H1 (cell line): ENCODE measurements around the gene EMP2. TPM values are rescaled to one million over a fixed set of nuclear protein-coding genes. Genes with fewer than 3 reads are reported as not detected.

Experiments
- CTCF ChIA-PET: fragments of 300-600 bp; sonication (Branson Sonifier 250); formaldehyde crosslinking; loops from one replicate; lab custom pipeline; 2021; ENCODE audit not compliant: partially characterized antibody; lab: Charles Lee
- POLR2A ChIA-PET: fragments of 300-600 bp; sonication (Branson Sonifier 250); formaldehyde crosslinking; loops from one replicate; lab custom pipeline; 2021; ENCODE audit warnings: inconsistent platforms; ENCODE audit not compliant: partially characterized antibody; lab: Charles Lee
- DNase-seq, 2 experiments: peaks; one replicate each; pipeline versions ENCODE4 v3.0.0 to v3.0.0-alpha.2; 2010 to 2022; ENCODE audit warnings: low spot score in 2 of 2, low read depth in 1 of 2, mixed read lengths in 1 of 2
- FAIRE-seq: peaks from 2 replicates; lab custom pipeline; 2011; peaks lifted over from hg19 to GRCh38; lab: Jason Lieb, UNC
- H2AFZ ChIP-seq: 2 replicates; pipeline ENCODE4 v1.8.1; 2012; ENCODE audit warnings: low read length, inconsistent platforms
- H2AK5ac ChIP-seq: 2 replicates; pipeline ENCODE4 v1.6.1; 2013; ENCODE audit warnings: low read depth, low read length
- H2BK120ac ChIP-seq: replicated peaks from 2 replicates; pipeline ENCODE3; 2013; ENCODE audit warnings: low read depth, low read length, inconsistent platforms
- H2BK12ac ChIP-seq: 2 replicates; pipeline ENCODE4 v1.6.1; 2013; ENCODE audit warnings: low read depth, low read length
- H2BK15ac ChIP-seq: 2 replicates; pipeline ENCODE4 v1.6.1; 2013; ENCODE audit warnings: low read length
- H2BK20ac ChIP-seq: 2 replicates; pipeline ENCODE4 v1.6.1; 2013; ENCODE audit warnings: low read length
- H2BK5ac ChIP-seq: 2 replicates; pipeline ENCODE4 v1.6.1; 2013; ENCODE audit warnings: low read depth, low read length
- H3K14ac ChIP-seq: 2 replicates; pipeline ENCODE4 v1.6.1; 2013; ENCODE audit warnings: inconsistent platforms; ENCODE audit not compliant: insufficient read length
- H3K18ac ChIP-seq: 2 replicates; pipeline ENCODE4 v1.6.1; 2013; ENCODE audit warnings: low read length; ENCODE audit errors: extremely low read depth
- H3K23ac ChIP-seq: 2 replicates; pipeline ENCODE4 v1.6.1; 2013; ENCODE audit warnings: inconsistent platforms; ENCODE audit not compliant: insufficient read length
- H3K23me2 ChIP-seq: 2 replicates; pipeline ENCODE4 v1.6.1; 2013; ENCODE audit warnings: low read depth, low read length
- H3K27ac ChIP-seq: 2 replicates; pipeline ENCODE4 v1.6.1; 2011; ENCODE audit warnings: low read depth, low read length, inconsistent platforms
- H3K27me3 ChIP-seq, 4 experiments: replicated peaks in 1 of 4; 1 replicate in 1 of 4; 2 replicates in 3 of 4; pipeline versions ENCODE4 v1.6.1 to v1.8.1; 2011 to 2013; ENCODE audit warnings: low read length in 3 of 4, mild to moderate bottlenecking in 3 of 4, inconsistent platforms in 2 of 4, mixed read lengths in 2 of 4, moderate library complexity in 1 of 4; ENCODE audit not compliant: control insufficient read depth in 3 of 4, insufficient read depth in 3 of 4; ENCODE audit errors: extremely low read depth in 1 of 4
- H3K36me3 ChIP-seq, 4 experiments: 2 replicates each; pipeline versions ENCODE4 v1.6.1 to v1.8.1; 2011 to 2013; ENCODE audit warnings: mild to moderate bottlenecking in 4 of 4, low read length in 3 of 4, moderate library complexity in 2 of 4, control low read depth in 1 of 4, inconsistent platforms in 1 of 4; ENCODE audit not compliant: insufficient read depth in 4 of 4, control insufficient read depth in 2 of 4
- H3K4ac ChIP-seq: replicated peaks from 2 replicates; pipeline ENCODE3; 2013; ENCODE audit warnings: low read length, low read depth, mixed read lengths, inconsistent platforms; ENCODE audit not compliant: insufficient read length
- H3K4me1 ChIP-seq, 4 experiments: replicated peaks in 1 of 4; 1 replicate in 1 of 4; 2 replicates in 3 of 4; pipeline versions ENCODE4 v1.6.1 to v1.8.1; 2011 to 2013; ENCODE audit warnings: low read length in 3 of 4, inconsistent platforms in 2 of 4, mixed read lengths in 1 of 4; ENCODE audit not compliant: insufficient read depth in 4 of 4, control insufficient read depth in 3 of 4
- H3K4me2 ChIP-seq, 2 experiments: 2 replicates each; pipeline versions ENCODE4 v1.6.1 to v1.8.1; 2011 to 2013; ENCODE audit warnings: low read depth in 2 of 2, low read length in 2 of 2, control low read depth in 1 of 2, inconsistent platforms in 1 of 2, mild to moderate bottlenecking in 1 of 2; ENCODE audit not compliant: insufficient read depth in 1 of 2
- H3K4me3 ChIP-seq, 4 experiments: fragments of 200-600, 300-600 bp in 1 of 4; sonication (generic), shearing (Covaris generic), sonication (Bioruptor Twin) in 1 of 4; 2 replicates each; pipeline versions ENCODE4 v1.5.1 to v1.8.1; 2011 to 2016; ENCODE audit warnings: low read length in 4 of 4, low read depth in 3 of 4, control low read depth in 2 of 4, inconsistent platforms in 2 of 4, mild to moderate bottlenecking in 2 of 4, mixed read lengths in 1 of 4, moderate library complexity in 1 of 4; ENCODE audit not compliant: insufficient read depth in 2 of 4; ENCODE audit errors: extremely low read depth in 1 of 4
- H3K56ac ChIP-seq: replicated peaks from 2 replicates; pipeline ENCODE3; 2013; ENCODE audit warnings: low read depth, mild to moderate bottlenecking, mixed read lengths, low read length, inconsistent platforms; ENCODE audit not compliant: insufficient read length
- H3K79me1 ChIP-seq: 2 replicates; pipeline ENCODE4 v1.6.1; 2013; ENCODE audit warnings: low read depth, low read length, control low read depth
- H3K79me2 ChIP-seq, 2 experiments: 2 replicates each; pipeline versions ENCODE4 v1.6.1 to v1.8.1; 2012 to 2013; ENCODE audit warnings: low read length in 2 of 2, mild to moderate bottlenecking in 2 of 2, inconsistent platforms in 1 of 2; ENCODE audit not compliant: insufficient read depth in 2 of 2, control insufficient read depth in 1 of 2
- H3K9ac ChIP-seq, 4 experiments: replicated peaks in 1 of 4; 1 replicate in 1 of 4; 2 replicates in 3 of 4; pipeline versions ENCODE4 v1.6.1 to v1.8.1; 2011 to 2013; ENCODE audit warnings: low read depth in 3 of 4, low read length in 3 of 4, control low read depth in 2 of 4, mild to moderate bottlenecking in 2 of 4, moderate library complexity in 2 of 4, inconsistent platforms in 1 of 4; ENCODE audit errors: extremely low read depth in 1 of 4
- H3K9me3 ChIP-seq, 2 experiments: 2 replicates each; pipeline versions ENCODE4 v1.6.1 to v1.8.1; 2012 to 2013; ENCODE audit warnings: mild to moderate bottlenecking in 2 of 2, moderate library complexity in 2 of 2, control low read depth in 1 of 2, inconsistent platforms in 1 of 2, low read depth in 1 of 2, low read length in 1 of 2, mixed read lengths in 1 of 2; ENCODE audit not compliant: insufficient read depth in 2 of 2
- H4K20me1 ChIP-seq, 2 experiments: replicated peaks in 1 of 2; 2 replicates each; pipeline versions ENCODE3 to v1.8.1; 2011 to 2013; ENCODE audit warnings: inconsistent platforms in 2 of 2, low read length in 2 of 2, mild to moderate bottlenecking in 1 of 2; ENCODE audit not compliant: insufficient read depth in 2 of 2, control insufficient read depth in 1 of 2
- H4K5ac ChIP-seq: 2 replicates; pipeline ENCODE4 v1.6.1; 2013; ENCODE audit warnings: low read length, low read depth, mixed read lengths, inconsistent platforms; ENCODE audit not compliant: insufficient read length
- H4K8ac ChIP-seq: 2 replicates; pipeline ENCODE4 v1.8.0; 2013; ENCODE audit warnings: mild to moderate bottlenecking, moderate library complexity, low read length, inconsistent platforms; ENCODE audit not compliant: insufficient read depth; ENCODE audit errors: extremely low read depth
- H4K91ac ChIP-seq: replicated peaks from 2 replicates; pipeline ENCODE3; 2013; ENCODE audit warnings: low read length, mixed read lengths, inconsistent platforms; ENCODE audit not compliant: insufficient read length
- CEBPB ChIP-seq: IDR thresholded peaks from 2 replicates; pipeline ENCODE4 v1.6.1; 2012; ENCODE audit warnings: low read depth, low read length
- CREB1 ChIP-seq: IDR thresholded peaks from 2 replicates; pipeline ENCODE4 v1.6.1; 2012; ENCODE audit warnings: inconsistent platforms
- EP300 ChIP-seq, 2 experiments: IDR thresholded peaks; 1 replicate in 1 of 2; 2 replicates in 1 of 2; pipeline ENCODE4 v1.6.1; 2011 to 2012; ENCODE audit warnings: low read depth in 2 of 2, low read length in 2 of 2, mild to moderate bottlenecking in 2 of 2, borderline replicate concordance in 1 of 2, inconsistent platforms in 1 of 2, moderate library complexity in 1 of 2
- HDAC2 ChIP-seq, 2 experiments: fragments of 300-600 bp in 1 of 2; sonication (generic) in 1 of 2; IDR thresholded peaks; 2 replicates each; pipeline ENCODE4 v1.6.1; 2011 to 2012; ENCODE audit warnings: low read depth in 2 of 2, low read length in 2 of 2, mild to moderate bottlenecking in 2 of 2, moderate library complexity in 2 of 2, borderline replicate concordance in 1 of 2, inconsistent platforms in 1 of 2
- KDM5A ChIP-seq: fragments of 200-600 bp; IDR thresholded peaks from 2 replicates; pipeline ENCODE4 v1.7.1; 2012; ENCODE audit warnings: mild to moderate bottlenecking, low read length, inconsistent platforms, mixed read lengths
- NANOG ChIP-seq: IDR thresholded peaks from 2 replicates; pipeline ENCODE4 v1.6.1; 2011; ENCODE audit warnings: low read length, low read depth, mild to moderate bottlenecking, inconsistent platforms; ENCODE audit not compliant: insufficient read depth, poor library complexity, severe bottlenecking
- SAP30 ChIP-seq: fragments of 300-600 bp; sonication (generic); IDR thresholded peaks from 2 replicates; pipeline ENCODE4 v1.7.1; 2012; ENCODE audit warnings: low read length, moderate library complexity, mild to moderate bottlenecking, inconsistent platforms; ENCODE audit not compliant: insufficient read depth, insufficient replicate concordance
- SP1 ChIP-seq: IDR thresholded peaks from 2 replicates; pipeline ENCODE4 v1.6.1; 2011; ENCODE audit warnings: low read depth, low read length
- TAF1 ChIP-seq: IDR thresholded peaks from 2 replicates; pipeline ENCODE4 v1.6.1; 2011; ENCODE audit warnings: mild to moderate bottlenecking, low read depth, low read length
- ZNF274 ChIP-seq: IDR thresholded peaks from 2 replicates; pipeline ENCODE4 v1.7.0; 2012; ENCODE audit warnings: low read length, borderline replicate concordance; ENCODE audit errors: extremely low read depth
- WGBS, 2 experiments: shearing (Covaris generic) in 1 of 2; methylation state at CpG; one replicate each; pipeline versions ENCODE4 v1.1.6 to v1.1.7; 2013 to 2015; ENCODE audit warnings: low lambda C conversion rate in 2 of 2, mixed read lengths in 2 of 2, inconsistent platforms in 1 of 2, low coverage in 1 of 2, missing lambda C conversion rate in 1 of 2; ENCODE audit not compliant: insufficient replicate concordance in 2 of 2, insufficient coverage in 1 of 2, insufficient read length in 1 of 2; ENCODE audit errors: extremely low coverage in 1 of 2, missing lambda C conversion rate in 1 of 2; 5-methylcytosine and 5-hydroxymethylcytosine counted together
- polyA plus RNA-seq, 7 experiments: library from polyadenylated mRNA; depleted of rRNA in 3 of 7; stranded (reverse) in 5 of 7; unstranded in 2 of 7; fragments of >200 nt in 5 of 7; fragments of 200-250 nt in 2 of 7; gene quantifications; 1 replicate in 5 of 7; 2 replicates in 1 of 7; 4 replicates in 1 of 7; pipeline versions ENCODE4 v1.2.1 to v1.2.3, GENCODE V29; 2011 to 2013; ENCODE audit warnings: missing spikeins in 2 of 7, mixed read lengths in 2 of 7
- total RNA-seq: library from RNA; stranded (reverse); fragmentation: NEBNext Ultra II Directional; extraction: Animal tissue kit (Norgen Biotek cat#: 25700); gene quantifications from 2 replicates; pipeline ENCODE4 v1.2.1, GENCODE V29; 2021

Gene EMP2
- total and polyA plus RNA-seq, 2 of the 8 experiments (the other 6 are each of a cell fraction or from before 2014, with no cell fraction given) = 22.6 to 23.3 TPM

DNA sequence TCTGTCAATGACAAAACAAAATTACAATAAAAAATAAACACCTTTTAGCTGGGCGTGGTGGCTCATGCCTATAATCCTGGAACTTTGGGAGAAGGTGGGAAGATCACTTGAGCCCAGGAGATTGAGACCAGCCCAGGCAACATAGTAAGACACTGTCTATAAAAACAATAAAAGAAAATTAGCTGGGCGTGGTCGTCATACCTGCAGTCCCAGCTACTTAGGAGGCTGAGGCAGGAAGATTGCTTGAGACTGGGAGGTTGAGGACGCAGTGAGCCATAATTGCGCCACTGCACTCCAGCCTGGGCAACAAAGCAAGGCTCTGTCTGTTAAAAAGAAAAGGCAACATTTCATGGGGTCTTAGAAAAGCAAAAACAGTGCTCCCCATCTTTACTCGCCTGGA is 32.7 kb downstream of the EMP2 start:
- no peak overlapping the region for H3K4me2 ChIP-seq
- no peak overlapping the region for H2BK15ac ChIP-seq
- no peak overlapping the region for H3K4ac ChIP-seq
- no peak overlapping the region for H2BK20ac ChIP-seq
- no peak overlapping the region for H3K27ac ChIP-seq
- no peak overlapping the region for H4K91ac ChIP-seq
- POLR2A ChIA-PET = no interaction called here
- no peaks in the 10 kb centered on the region for H3K27me3 ChIP-seq
- H3K56ac ChIP-seq = no peak overlapping the region
- H3K4me3 ChIP-seq = no peak overlapping the region
- H2BK120ac ChIP-seq = no peak overlapping the region
- H3K9ac ChIP-seq = no peak overlapping the region
- 91% methylated on average over 6 of the region's 6 CpGs; no CpG with 5 or more reads in 1 of the 2 experiments for WGBS, 2 experiments
- H3K23me2 ChIP-seq = no peaks in the 10 kb centered on the region
- H3K23ac ChIP-seq = no peak overlapping the region
- DNase-seq (no peak), FAIRE-seq (no peak)
- no peak overlapping the region for H3K18ac ChIP-seq
- no peak overlapping the region for H4K8ac ChIP-seq
- no peaks in the 10 kb centered on the region for H3K4me1 ChIP-seq
- H3K79me2 ChIP-seq = no peaks in the 10 kb centered on the region
- H4K20me1 ChIP-seq = no peaks in the 10 kb centered on the region
- no peak overlapping the region for H3K14ac ChIP-seq
- no peak overlapping the region for H2AK5ac ChIP-seq
- no peak overlapping the region for H4K5ac ChIP-seq
- peaks cover 0 to 8% (median 3%) of the 10 kb centered on the region in 4 experiments; a peak in 3 of 8 replicates for H3K36me3 ChIP-seq
- peaks cover 7 to 11% of the 10 kb centered on the region in 2 experiments; a peak in 1 of 4 replicates for H3K9me3 ChIP-seq
- CTCF ChIA-PET = interaction anchor here (1.1 kb wide), 1 partner anchor 26 kb away, joined by 5 read pairs; no protein-coding TSS in a partner anchor
- H2BK12ac ChIP-seq = no peak overlapping the region
- no peaks in the 10 kb centered on the region for H3K79me1 ChIP-seq
- H2AFZ ChIP-seq = no peak overlapping the region
- H2BK5ac ChIP-seq = no peak overlapping the region
- no peak for TF ChIP-seq SAP30
- no peak for TF ChIP-seq ZNF274
- TF ChIP-seq SP1 = no peak
- TF ChIP-seq KDM5A = no peak
- no peak for TF ChIP-seq CREB1
- TF ChIP-seq EP300 (IDR thresholded peaks at IDR 0.05; ENCODE audit: borderline replicate concordance in 1 of 2, low read depth in 2 of 2, low read length in 2 of 2) = no peak
- TF ChIP-seq NANOG = no peak
- no peak for TF ChIP-seq CEBPB
- TF ChIP-seq TAF1 = no peak
- no peak for TF ChIP-seq HDAC2 (IDR thresholded peaks at IDR 0.05; ENCODE audit: borderline replicate concordance in 1 of 2, low read depth in 2 of 2, low read length in 2 of 2)
